Stimulated activated CD8-positive, alpha-beta memory T cell treated with anti-CD3 and anti-CD28 coated beads, Interleukin-4, amount 100 ng/mL, for 24 hours (primary cell): ENCODE measurements around the gene CDYL2.

Experiments
- DNase-seq: peaks from one replicate; pipeline ENCODE4 v3.0.0-alpha.2; 2020; ENCODE audit warnings: low read depth

CDYL2 gene

DNA sequence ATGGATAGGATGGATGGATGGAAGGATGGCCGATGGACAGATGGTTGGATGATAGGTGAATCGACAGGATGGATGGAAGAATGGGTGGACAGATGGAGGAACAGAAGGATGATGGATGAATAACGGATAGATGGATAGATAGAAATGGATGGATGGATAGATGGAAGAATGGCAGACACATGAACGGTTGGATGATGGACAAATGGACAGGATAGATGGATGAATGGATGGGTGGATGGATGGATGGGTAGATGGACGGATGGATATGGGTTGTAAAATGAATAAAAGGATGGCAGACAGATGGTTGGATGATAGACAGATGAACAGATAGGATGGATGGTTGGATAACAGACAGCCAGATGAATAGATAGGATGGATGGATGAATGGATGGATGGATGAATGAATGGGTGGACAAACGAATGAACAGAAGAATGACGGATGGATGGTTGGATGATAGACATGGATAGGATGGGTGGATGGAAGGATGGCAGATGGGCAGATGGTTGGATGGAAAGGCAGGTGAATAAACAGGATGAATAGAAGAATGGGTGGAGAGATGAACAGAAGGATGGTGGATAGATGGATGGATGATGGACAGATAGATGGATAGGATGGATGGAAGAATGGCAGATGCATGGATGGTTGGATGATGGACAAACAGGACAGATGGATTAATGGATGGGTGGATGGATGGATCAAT, 207.7 kb downstream of the CDYL2 start:
- DNase-seq = no peak

DNA sequence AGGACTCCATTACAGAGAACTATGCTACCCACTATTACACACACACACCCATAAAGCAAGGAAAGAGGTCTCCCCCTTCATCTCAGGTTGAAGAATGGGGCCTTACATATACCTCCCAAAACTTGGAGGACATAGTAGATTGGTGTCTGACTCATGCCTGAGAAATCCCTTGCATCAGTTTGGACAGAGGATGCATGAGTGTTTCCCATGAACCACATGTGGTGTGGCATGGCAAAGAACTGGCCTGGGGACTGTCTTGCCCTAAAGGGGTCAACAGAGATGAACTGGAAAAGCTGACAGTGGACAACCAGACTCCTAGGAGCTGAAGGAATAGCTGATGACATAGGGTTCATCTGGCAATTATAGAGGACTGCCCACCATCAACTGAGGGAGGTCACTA, 209.6 kb downstream of the CDYL2 start:
- no peak for DNase-seq

GRCh38 chr16:80592273-80592672, 212.1 kb downstream of the CDYL2 start:
- DNase-seq = no peak

DNA sequence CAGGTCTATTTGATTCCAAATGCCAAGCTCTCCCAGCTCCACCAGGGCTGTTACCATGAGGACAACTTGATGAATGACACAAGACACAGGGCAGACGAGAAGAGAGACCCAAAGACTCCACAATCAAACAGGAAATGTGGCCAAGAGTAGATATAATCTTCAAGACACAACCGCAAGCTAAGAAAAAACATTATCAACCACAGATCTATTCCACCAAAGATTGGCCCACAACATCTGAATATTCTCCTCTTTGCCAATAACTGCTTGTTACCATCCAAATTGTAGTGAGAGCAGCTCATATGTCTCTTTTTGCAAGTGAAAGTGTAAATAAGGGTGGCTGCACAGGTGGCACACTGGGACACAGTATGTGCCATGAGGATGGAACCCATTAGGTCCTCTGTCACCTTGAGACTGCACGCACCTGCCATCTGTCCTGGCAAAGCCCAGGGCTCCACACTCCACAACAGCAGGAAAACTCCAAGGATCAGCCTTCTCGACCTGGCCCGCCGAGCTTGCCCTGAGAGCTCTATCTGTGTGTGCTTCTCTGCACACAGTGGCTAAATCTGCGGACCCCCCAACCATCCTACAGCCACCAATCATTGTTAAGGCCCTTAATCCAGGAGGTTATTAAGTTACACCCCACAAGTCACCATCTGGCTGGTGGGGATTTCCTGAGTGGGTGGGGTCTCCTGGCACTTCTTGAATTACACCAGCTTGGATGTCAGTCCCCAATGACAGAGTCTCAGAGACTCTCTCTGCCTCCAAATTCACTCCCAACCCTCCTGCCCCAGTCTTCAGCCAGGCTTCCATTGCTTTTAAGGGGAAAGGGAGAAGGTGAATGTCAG, 213.1 kb downstream of the CDYL2 start:
- no peak for DNase-seq

- DNase-seq = no peak
These were observed 217.3 kb downstream of the CDYL2 start for GRCh38 chr16:80587071-80587470.

- DNase-seq = no peak
These were observed 217.9 kb downstream of the CDYL2 start for GRCh38 chr16:80586476-80586875.

GRCh38 chr16:80585764-80586163, 218.6 kb downstream of the CDYL2 start:
- no peak for DNase-seq

GRCh38 chr16:80583466-80583865, 220.9 kb downstream of the CDYL2 start:
- DNase-seq = peak; percentile 34

DNA sequence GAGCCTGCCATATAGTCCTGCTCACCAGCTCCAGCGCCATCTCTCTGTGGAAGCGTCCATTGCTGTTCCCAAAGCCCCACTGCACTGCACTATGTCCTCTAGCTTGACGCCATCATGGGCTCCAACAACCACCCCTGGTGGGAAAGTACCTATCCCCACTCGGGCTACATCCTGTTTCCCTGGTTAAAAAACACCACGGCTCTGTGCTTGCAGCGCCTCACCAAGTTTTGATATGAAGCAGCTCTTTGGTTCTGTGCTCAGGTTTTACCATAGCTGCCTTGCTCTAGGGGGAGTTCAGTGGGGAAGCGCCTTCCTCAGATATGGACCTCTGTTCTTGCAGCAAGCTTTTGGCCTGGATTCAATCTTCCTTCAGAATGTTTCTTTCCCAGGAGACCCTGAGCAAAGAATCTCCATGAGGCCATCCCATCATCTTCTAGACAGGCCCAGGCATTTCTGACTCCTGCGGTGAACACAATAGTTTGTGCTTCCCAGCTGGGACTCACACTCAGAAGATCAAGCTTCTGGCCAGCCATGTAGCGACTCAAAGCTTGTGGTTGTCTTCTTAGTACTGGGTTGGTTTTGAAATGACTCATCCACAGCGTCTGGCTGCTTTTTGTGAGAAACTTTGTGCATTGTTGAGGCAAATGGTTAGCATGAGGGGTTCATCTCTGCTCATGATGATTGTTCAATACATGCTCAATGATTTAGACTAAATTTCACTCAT, 224.1 kb downstream of the CDYL2 start:
- peak; percentile 38 for DNase-seq

GRCh38 chr16:80577485-80578280, 226.7 kb downstream of the CDYL2 start:
- DNase-seq = no peak

GRCh38 chr16:80576343-80576912, 228.0 kb downstream of the CDYL2 start:
- DNase-seq = no peak

DNA sequence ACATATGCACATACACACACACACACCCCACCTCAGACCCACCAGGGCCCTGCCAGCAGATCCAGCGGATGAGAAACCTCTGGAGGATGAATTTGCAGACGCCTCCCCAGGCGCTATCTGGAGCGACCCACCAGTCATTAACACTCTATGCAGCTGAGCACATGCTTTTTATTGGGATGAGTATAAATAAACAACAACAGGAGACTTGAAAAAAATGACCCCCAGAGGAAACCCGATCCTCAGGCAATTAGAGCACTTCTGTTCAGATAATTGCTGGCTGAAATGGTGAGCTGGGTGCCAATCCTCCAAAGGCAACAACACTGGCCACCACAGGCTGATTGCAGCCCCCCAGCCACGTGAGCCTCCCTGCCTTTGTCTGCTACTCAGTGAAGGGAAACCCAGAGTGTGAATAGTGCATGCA, 230.7 kb downstream of the CDYL2 start:
- DNase-seq = no peak

GRCh38 chr16:80570106-80570478, 234.3 kb downstream of the CDYL2 start:
- no peak for DNase-seq

DNA sequence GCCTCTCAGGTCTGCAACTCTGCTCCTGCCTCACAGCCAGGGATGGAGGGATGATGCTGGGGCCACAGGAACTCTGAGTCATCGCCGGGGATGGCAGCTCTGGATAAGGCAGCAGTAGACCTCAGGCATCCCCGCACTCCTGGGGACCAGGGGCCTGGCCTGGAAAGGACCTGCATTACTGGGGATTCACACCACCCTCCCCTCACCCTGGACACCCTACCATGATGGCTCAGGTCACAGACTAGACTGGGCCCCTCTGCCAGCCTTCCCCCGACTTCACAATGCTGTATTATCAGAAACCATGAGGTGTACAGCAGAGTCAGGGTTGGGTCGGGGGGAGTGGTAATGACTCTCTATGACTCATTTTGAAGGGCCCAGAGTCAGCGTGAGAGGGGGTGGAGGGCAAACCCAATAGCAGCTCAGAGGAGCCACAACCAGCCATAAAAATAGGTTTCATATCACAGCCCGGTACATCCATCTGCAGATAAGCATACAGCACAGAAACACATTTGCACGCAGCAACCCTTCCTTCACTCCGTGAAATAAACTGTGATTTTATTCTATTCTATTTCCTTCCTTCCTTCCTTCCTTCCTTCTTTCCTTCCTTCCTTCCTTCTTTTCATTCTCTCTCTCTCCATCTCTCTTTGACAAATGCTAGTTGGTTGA, 234.8 kb downstream of the CDYL2 start:
- peak; percentile 65 for DNase-seq

- no peak for DNase-seq
These were observed 240.0 kb downstream of the CDYL2 start for GRCh38 chr16:80564394-80564793.

GRCh38 chr16:80563066-80563465, 241.3 kb downstream of the CDYL2 start:
- DNase-seq = no peak

DNA sequence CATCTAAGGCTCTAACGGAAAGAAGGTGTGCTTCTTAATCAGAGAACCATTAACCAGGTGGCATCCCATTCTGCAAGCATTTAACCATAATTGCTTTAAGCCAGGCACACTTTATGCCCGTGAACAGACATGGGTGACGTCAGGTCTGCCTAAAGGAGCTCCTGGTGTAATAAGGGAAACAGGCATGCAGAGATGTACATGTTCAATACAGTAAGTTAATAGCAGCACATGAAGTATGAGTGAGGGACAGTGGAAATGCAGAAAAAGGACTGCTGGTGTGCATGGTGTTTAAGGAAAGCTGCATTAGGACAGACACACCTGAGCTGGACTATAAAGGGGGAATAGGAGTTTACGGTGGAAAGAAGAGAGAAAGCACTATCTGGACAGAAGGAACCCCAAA, 245.0 kb downstream of the CDYL2 start:
- no peak for DNase-seq

DNA sequence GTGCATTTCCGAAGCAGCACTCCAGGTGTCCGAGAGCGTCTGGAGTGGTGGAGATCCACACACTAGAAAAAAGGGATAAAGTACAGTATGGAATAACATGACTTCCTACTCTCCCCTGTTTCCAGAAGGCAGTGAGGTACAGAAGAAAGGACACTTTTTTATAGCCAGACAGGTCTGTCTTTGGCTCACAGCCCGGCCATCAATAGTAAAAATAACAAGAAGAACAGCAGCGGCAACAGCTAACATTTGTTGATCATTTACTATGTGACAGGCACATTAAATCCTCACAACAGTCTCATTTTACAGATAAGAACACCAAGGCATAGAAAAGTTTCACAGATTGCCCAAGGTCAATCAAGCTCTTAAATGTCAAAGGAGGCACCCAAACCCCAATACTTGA, 247.4 kb downstream of the CDYL2 start:
- DNase-seq = no peak

DNA sequence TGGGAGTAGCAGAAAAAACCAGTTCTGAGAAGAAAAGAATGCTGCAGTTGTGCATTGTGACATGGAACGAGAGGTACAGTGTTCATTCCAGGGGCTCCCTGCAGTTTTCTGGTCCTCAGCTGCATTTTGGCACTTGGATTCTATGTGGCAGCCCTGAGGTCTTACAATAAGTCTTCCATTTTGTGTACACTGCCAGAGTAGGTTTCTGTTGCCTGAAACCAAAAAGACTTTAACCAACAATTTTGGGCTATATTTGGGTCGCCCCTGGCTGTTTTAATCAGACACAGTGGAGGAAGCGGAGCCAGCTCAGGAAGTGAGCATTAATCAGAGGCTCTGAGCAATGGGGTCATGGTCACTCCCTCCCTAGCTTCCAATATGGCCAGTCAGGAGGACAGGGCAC, 247.9 kb downstream of the CDYL2 start:
- no peak for DNase-seq

GRCh38 chr16:80554033-80554432, 250.4 kb downstream of the CDYL2 start:
- DNase-seq = no peak

DNA sequence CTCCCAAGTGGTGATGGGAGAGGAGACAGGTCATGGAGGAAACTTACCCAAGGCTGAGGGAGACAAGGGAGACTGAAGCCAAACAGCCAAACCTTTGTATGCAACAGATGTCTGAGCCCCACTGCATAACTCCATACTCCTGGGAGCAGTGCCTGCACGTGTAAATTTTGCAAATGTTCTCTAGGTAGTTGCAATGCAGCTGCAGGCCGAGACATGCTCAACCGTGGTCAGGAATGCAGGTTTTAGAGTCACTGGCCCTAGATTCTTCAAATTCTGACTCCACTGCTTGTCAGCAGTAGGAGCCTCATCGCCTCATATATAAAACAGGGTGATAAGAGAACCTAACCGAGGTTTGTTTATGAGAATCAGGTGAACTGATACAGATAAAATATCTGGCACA, 252.1 kb downstream of the CDYL2 start:
- no peak for DNase-seq
